OCI-LY1 (cell line): ENCODE measurements around the gene ANO5.

ENCODE experiments used
- CTCF ChIP-seq: fragments of 200-600 bp; sonication (generic), shearing (Covaris generic); IDR thresholded peaks from 2 replicates; pipeline ENCODE4 v1.5.1; 2017; ENCODE audit warnings: mild to moderate bottlenecking, antibody characterized with exemption, low read length, moderate library complexity, mixed read lengths
- EZH2 ChIP-seq: fragments of 200-600 bp; sonication (generic), shearing (Covaris generic); IDR thresholded peaks from 2 replicates; pipeline ENCODE4 v1.8.0; 2017; ENCODE audit warnings: borderline replicate concordance, mixed run types, mild to moderate bottlenecking, antibody characterized with exemption, low read length, moderate library complexity, mixed read lengths

GRCh38 chr11:22208151-22208858, 15.4 kb downstream of the ANO5 start:
- no peak for TF ChIP-seq CTCF
- no peak for TF ChIP-seq EZH2
